Measurements from ENCODE around the gene DUS1L.

DNA sequence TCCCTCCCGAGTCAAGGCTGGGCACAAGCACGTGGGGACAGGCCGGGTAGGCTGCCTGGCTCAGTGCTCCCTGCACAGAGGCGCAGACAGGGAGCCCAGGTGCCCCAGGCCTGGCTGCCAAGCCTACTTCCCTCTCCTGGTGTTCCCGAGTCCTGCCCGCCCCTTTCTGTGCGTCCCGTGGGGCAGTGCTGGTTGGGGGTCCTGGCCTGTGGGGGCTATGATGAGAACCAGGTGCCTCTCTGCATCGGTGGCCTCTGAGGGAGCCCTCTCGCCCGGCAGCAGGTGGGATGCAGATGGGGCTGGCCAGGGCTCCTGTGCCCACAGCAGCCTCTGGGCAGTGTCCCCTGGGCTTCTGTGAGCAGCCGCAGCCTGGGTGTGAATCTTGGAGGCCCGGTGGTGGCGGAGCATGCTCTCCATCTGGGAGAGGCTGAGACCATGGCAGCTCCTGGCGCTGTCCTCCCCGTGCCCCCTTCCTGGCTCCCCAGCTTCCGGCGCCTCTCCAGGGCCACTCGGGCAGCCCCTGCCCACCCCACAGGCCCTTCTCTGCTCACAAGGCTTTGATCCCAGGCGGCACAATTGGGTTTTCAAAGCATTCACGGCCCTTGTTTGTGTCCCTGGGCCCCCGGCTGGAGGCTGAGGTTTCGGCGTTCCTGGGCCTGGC is 50.2 kb downstream of the DUS1L start:
- TF ChIP-seq, protein P1, sequence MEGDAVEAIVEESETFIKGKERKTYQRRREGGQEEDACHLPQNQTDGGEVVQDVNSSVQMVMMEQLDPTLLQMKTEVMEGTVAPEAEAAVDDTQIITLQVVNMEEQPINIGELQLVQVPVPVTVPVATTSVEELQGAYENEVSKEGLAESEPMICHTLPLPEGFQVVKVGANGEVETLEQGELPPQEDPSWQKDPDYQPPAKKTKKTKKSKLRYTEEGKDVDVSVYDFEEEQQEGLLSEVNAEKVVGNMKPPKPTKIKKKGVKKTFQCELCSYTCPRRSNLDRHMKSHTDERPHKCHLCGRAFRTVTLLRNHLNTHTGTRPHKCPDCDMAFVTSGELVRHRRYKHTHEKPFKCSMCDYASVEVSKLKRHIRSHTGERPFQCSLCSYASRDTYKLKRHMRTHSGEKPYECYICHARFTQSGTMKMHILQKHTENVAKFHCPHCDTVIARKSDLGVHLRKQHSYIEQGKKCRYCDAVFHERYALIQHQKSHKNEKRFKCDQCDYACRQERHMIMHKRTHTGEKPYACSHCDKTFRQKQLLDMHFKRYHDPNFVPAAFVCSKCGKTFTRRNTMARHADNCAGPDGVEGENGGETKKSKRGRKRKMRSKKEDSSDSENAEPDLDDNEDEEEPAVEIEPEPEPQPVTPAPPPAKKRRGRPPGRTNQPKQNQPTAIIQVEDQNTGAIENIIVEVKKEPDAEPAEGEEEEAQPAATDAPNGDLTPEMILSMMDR (IDR thresholded peaks at IDR 0.05), result no peak
- no peak for TF ChIP-seq POLR2A (IDR thresholded peaks at IDR 0.05)

Measured in uterus (tissue), 2 donors.